Naive thymus-derived CD4-positive, alpha-beta T cell (primary cell): ENCODE measurements around the gene GATA2. TPM values are rescaled to one million over a fixed set of nuclear protein-coding genes. Genes with fewer than 3 reads are reported as not detected.

Experiments used
- ATAC-seq: fragments of 150-1000 bp; cut with Tn5 transposase; 2 replicates; pipeline ENCODE4 v1.10.0; 2021; ENCODE audit warnings: mild to moderate bottlenecking, moderate library complexity
- CTCF ChIA-PET: fragments of 350-600 bp; sonication (Branson Sonifier 250); formaldehyde crosslinking; loops from one replicate; lab custom pipeline; 2021; ENCODE audit warnings: antibody characterized with exemption; lab: Charles Lee
- POLR2A ChIA-PET: fragments of 350-600 bp; sonication (Branson Sonifier 250); formaldehyde crosslinking; loops from one replicate; lab custom pipeline; 2021; ENCODE audit warnings: antibody characterized with exemption, inconsistent platforms; lab: Charles Lee
- DNase-seq, 9 donors: peaks; one replicate each; pipeline versions ENCODE4 v3.0.0 to v3.0.0-alpha.2; 2020 to 2022; ENCODE audit warnings: mixed read lengths in 1 of 9
- H3K27ac ChIP-seq: one replicate; pipeline ENCODE4 v1.7.0; 2013; ENCODE audit warnings: mild to moderate bottlenecking, low read depth, low read length, moderate library complexity
- H3K27me3 ChIP-seq, 2 donors: one replicate each; pipeline ENCODE4 v1.7.0; 2013; ENCODE audit warnings: low read length in 2 of 2, mild to moderate bottlenecking in 2 of 2, moderate library complexity in 2 of 2; ENCODE audit not compliant: control insufficient read depth in 2 of 2, insufficient read depth in 2 of 2
- H3K36me3 ChIP-seq, 3 experiments: 1 replicate in 2 of 3; 2 replicates in 1 of 3; pipeline ENCODE4 v1.7.0; 2013; ENCODE audit warnings: low read length in 3 of 3, mild to moderate bottlenecking in 3 of 3, moderate library complexity in 1 of 3; ENCODE audit not compliant: insufficient read depth in 3 of 3, control insufficient read depth in 2 of 3
- H3K4me1 ChIP-seq, 2 donors: one replicate each; pipeline ENCODE4 v1.7.0; 2013; ENCODE audit warnings: low read length in 2 of 2, mild to moderate bottlenecking in 2 of 2, moderate library complexity in 1 of 2; ENCODE audit not compliant: control insufficient read depth in 2 of 2, insufficient read depth in 2 of 2
- H3K4me3 ChIP-seq: 2 replicates; pipeline ENCODE4 v1.7.0; 2013; ENCODE audit warnings: mild to moderate bottlenecking, low read length
- H3K9me3 ChIP-seq, 3 experiments: 1 replicate in 2 of 3; 2 replicates in 1 of 3; pipeline ENCODE4 v1.7.0; 2013; ENCODE audit warnings: low read length in 3 of 3; ENCODE audit not compliant: control insufficient read depth in 2 of 3
- H3K27ac Mint-ChIP-seq, 9 donors: one replicate each; pipeline ENCODE4 v1.8.0; 2020 to 2022; ENCODE audit warnings: mixed read lengths in 9 of 9, mild to moderate bottlenecking in 8 of 9, moderate library complexity in 5 of 9, inconsistent platforms in 2 of 9
- H3K27me3 Mint-ChIP-seq, 5 donors: one replicate each; pipeline ENCODE4 v1.8.0; 2021 to 2022; ENCODE audit warnings: mixed read lengths in 5 of 5, mild to moderate bottlenecking in 1 of 5
- H3K36me3 Mint-ChIP-seq, 5 donors: one replicate each; pipeline ENCODE4 v1.8.0; 2020 to 2022; ENCODE audit warnings: mixed read lengths in 5 of 5, mild to moderate bottlenecking in 3 of 5, inconsistent platforms in 1 of 5
- H3K4me1 Mint-ChIP-seq, 7 donors: one replicate each; pipeline ENCODE4 v1.8.0; 2020 to 2022; ENCODE audit warnings: mixed read lengths in 7 of 7, mild to moderate bottlenecking in 3 of 7, inconsistent platforms in 1 of 7
- H3K4me3 Mint-ChIP-seq, 10 donors: one replicate each; pipeline ENCODE4 v1.8.0; 2020 to 2022; ENCODE audit warnings: mild to moderate bottlenecking in 10 of 10, mixed read lengths in 10 of 10, moderate library complexity in 6 of 10, inconsistent platforms in 2 of 10
- H3K9me3 Mint-ChIP-seq, 11 donors: one replicate each; pipeline ENCODE4 v1.8.0; 2020 to 2022; ENCODE audit warnings: mixed read lengths in 11 of 11, mild to moderate bottlenecking in 4 of 11, inconsistent platforms in 1 of 11, moderate library complexity in 1 of 11
- intact Hi-C, 2 donors: fragments of 100-400 bp; cut with micrococcal nuclease; formaldehyde crosslinking; loops; one replicate each; pipeline ENCODE4 v1.15.1; 2023
- polyA plus RNA-seq, 2 donors: library from polyadenylated mRNA; unstranded; fragments of 300-500 nt; fragmentation: Illumina TruSeq; gene quantifications; one replicate each; pipeline ENCODE4 v1.2.3, GENCODE V29; 2021
- total RNA-seq, 6 experiments: library from RNA in 5 of 6; stranded (reverse) in 5 of 6; gene quantifications; 1 replicate in 5 of 6; 2 replicates in 1 of 6; pipeline ENCODE4 v1.2.3 and lab custom pipeline; 2021 to 2026

GATA2 gene
- total and polyA plus RNA-seq, 7 experiments from 2014 or later: 0.30 to 70.9 (median 14.0) TPM; not detected in 4

DNA sequence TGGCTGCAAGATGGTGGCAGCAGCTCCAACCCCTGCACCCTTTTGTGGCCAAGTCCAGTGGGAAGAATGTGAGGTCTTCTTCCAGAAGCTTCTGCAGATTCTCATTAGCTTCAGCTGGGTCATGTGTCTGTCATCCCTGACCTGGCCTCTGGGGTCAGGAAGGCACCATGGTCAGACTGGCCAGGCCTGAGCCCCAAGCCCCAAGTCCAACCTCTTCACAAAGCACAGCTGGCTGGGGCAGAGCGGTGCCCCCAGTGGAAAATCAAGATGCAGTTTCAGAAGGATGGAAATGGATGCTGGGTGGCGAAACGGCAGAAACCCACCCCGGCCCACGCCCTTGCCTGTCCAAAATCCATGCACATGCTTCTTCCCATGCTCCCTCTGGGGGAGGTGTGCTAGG is 15.9 kb upstream of the GATA2 start:
- peaks cover 0 to 10% (median 6%) of the 10 kb centered on the region in 11 donors for H3K9me3 Mint-ChIP-seq

GRCh38 chr3:128506754-128507153 is 13.8 kb upstream of the GATA2 start:
- H3K27me3 ChIP-seq: peaks cover 0 to 3% of the 10 kb centered on the region in 2 donors
- H3K4me1 ChIP-seq: no peaks in the 10 kb centered on the region
- peaks cover 19 to 53% (median 26%) of the 10 kb centered on the region in 5 donors for H3K27me3 Mint-ChIP-seq
- no peaks in the 10 kb centered on the region for H3K9me3 ChIP-seq
- DNase-seq (no peak), ATAC-seq (no peak)
- peaks cover 0 to 3% (median 0%) of the 10 kb centered on the region in 11 donors for H3K9me3 Mint-ChIP-seq
- no peaks in the 10 kb centered on the region for H3K36me3 ChIP-seq
- no peak overlapping the region for H3K27ac Mint-ChIP-seq
- H3K4me3 ChIP-seq: no peak overlapping the region
- H3K27ac ChIP-seq: no peak overlapping the region
- ChIA-PET CTCF (interaction anchor here (1.5 kb wide), 1 partner anchor 12 kb away, joined by 5 read pairs; no protein-coding TSS in a partner anchor), POLR2A (no interaction called here)
- intact Hi-C loops: no loop called here
- no peaks in the 10 kb centered on the region for H3K4me1 Mint-ChIP-seq
- H3K4me3 Mint-ChIP-seq: no peak overlapping the region
- peaks cover 0 to 4% (median 0%) of the 10 kb centered on the region in 5 donors for H3K36me3 Mint-ChIP-seq

More for the DNA sequence above, 15.9 kb upstream of the GATA2 start:
- H3K27me3 Mint-ChIP-seq: peaks cover 22 to 53% (median 34%) of the 10 kb centered on the region in 5 donors
- no peaks in the 10 kb centered on the region for H3K9me3 ChIP-seq
- no peaks in the 10 kb centered on the region for H3K4me1 Mint-ChIP-seq
- no peak overlapping the region for H3K27ac Mint-ChIP-seq
- ChIA-PET CTCF (interaction anchor here (1.3 kb wide), 1 partner anchor 414 kb away, joined by 3 read pairs; no protein-coding TSS in a partner anchor), POLR2A (no interaction called here)
- intact Hi-C loops: no loop called here
- H3K4me3 ChIP-seq: no peak overlapping the region
- H3K27ac ChIP-seq: no peak overlapping the region
- H3K4me1 ChIP-seq: no peaks in the 10 kb centered on the region
- ATAC-seq: no peak
- no peak overlapping the region for H3K4me3 Mint-ChIP-seq
- no peak for DNase-seq
- no peaks in the 10 kb centered on the region for H3K36me3 ChIP-seq
- H3K36me3 Mint-ChIP-seq: peaks cover 0 to 4% (median 0%) of the 10 kb centered on the region in 5 donors
- H3K27me3 ChIP-seq: peaks cover 0 to 3% of the 10 kb centered on the region in 2 donors

- Histone ChIP-seq H3K36me3 (no peaks in the 10 kb centered on the region), H3K9me3 (no peaks in the 10 kb centered on the region), H3K4me1 (no peaks in the 10 kb centered on the region), H3K27me3 (peaks cover 0 to 3% of the 10 kb centered on the region in 2 donors), H3K27ac (no peak overlapping the region), H3K4me3 (no peak overlapping the region)
- Mint-ChIP-seq H3K36me3 (peaks cover 0 to 4% (median 0%) of the 10 kb centered on the region in 5 donors), H3K27ac (no peak overlapping the region), H3K4me3 (no peak overlapping the region), H3K27me3 (peaks cover 23 to 53% (median 32%) of the 10 kb centered on the region in 5 donors), H3K9me3 (peaks cover 0 to 3% (median 0%) of the 10 kb centered on the region in 11 donors), H3K4me1 (no peaks in the 10 kb centered on the region)
- DNase-seq: no peak
- ChIA-PET POLR2A (no interaction called here), CTCF (interaction anchor here (0.8 to 1.5 kb wide), 2 partner anchors 8 to 11 kb away, joined by 3 to 5 read pairs; no protein-coding TSS in a partner anchor)
- no peak for ATAC-seq
- intact Hi-C loops: no loop called here
Measured at GRCh38 chr3:128505771-128506170, 12.8 kb upstream of the GATA2 start.

DNA sequence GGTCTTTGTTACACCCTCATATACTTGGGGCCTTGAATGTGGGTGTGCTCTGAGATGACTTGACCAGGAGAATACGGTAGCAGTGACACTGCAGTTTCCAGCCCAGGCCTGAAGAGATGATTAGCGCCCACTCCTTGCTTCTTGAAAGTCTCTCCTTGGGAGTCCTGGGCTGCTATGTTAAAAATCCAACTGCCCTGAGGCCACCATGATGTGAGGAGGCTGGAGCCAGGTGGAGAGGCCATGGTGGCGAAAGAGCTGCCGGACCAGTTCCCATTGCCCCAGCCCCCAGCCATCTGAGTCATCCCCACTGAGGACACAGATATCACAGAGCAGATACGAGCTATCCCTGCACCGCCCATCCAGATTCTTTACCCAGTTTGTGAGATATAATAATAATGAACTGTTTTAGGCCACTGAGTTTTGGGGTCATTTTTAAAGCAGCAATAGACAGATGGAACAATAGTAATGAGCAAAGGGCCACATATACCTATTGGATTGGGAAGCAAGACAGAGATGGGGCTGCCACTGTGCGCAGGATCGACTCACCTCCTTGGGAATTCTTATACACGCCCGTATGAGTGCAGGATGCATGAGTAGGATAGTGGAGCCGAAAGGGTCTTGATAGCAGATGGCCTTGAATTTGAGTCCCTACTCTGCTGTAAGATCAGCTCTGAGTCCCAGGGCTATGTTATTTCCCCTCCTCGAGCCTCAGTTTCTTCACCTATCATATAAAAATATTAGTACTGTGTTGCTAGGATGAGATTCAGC is 12.1 kb upstream of the GATA2 start:
- Histone ChIP-seq H3K36me3 (no peaks in the 10 kb centered on the region), H3K4me1 (no peaks in the 10 kb centered on the region), H3K27me3 (peaks cover 0 to 3% of the 10 kb centered on the region in 2 donors), H3K9me3 (no peaks in the 10 kb centered on the region), H3K4me3 (no peak overlapping the region), H3K27ac (no peak overlapping the region)
- POLR2A ChIA-PET: no interaction called here
- no peak for ATAC-seq
- Mint-ChIP-seq H3K9me3 (peaks cover 0 to 3% (median 0%) of the 10 kb centered on the region in 11 donors), H3K27me3 (peaks cover 26 to 53% (median 33%) of the 10 kb centered on the region in 5 donors), H3K27ac (no peak overlapping the region), H3K4me1 (no peaks in the 10 kb centered on the region), H3K4me3 (no peak overlapping the region), H3K36me3 (peaks cover 0 to 4% (median 0%) of the 10 kb centered on the region in 5 donors)
- no peak for DNase-seq
- intact Hi-C loops: no loop called here
- CTCF ChIA-PET: interaction anchor here (0.8 kb wide), 1 partner anchor 8 kb away, joined by 3 read pairs; no protein-coding TSS in a partner anchor

GRCh38 chr3:128504533-128504915 is 11.5 kb upstream of the GATA2 start:
- Mint-ChIP-seq H3K4me3 (no peak overlapping the region), H3K27ac (no peak overlapping the region), H3K27me3 (peaks cover 27 to 56% (median 34%) of the 10 kb centered on the region in 5 donors), H3K4me1 (no peaks in the 10 kb centered on the region), H3K9me3 (peaks cover 0 to 3% (median 0%) of the 10 kb centered on the region in 11 donors), H3K36me3 (peaks cover 0 to 4% (median 0%) of the 10 kb centered on the region in 5 donors)
- no peaks in the 10 kb centered on the region for H3K4me1 ChIP-seq
- H3K4me3 ChIP-seq: no peak overlapping the region
- H3K36me3 ChIP-seq: no peaks in the 10 kb centered on the region
- no peaks in the 10 kb centered on the region for H3K27me3 ChIP-seq
- ChIA-PET CTCF (no interaction called here), POLR2A (no interaction called here)
- no peak for ATAC-seq
- H3K9me3 ChIP-seq: no peaks in the 10 kb centered on the region
- intact Hi-C loops: no loop called here
- H3K27ac ChIP-seq: no peak overlapping the region
- DNase-seq: no peak

GRCh38 chr3:128503751-128504532 is 10.9 kb upstream of the GATA2 start:
- Mint-ChIP-seq H3K36me3 (no peaks in the 10 kb centered on the region), H3K4me3 (no peak overlapping the region), H3K27ac (no peak overlapping the region), H3K9me3 (peaks cover 0 to 3% (median 0%) of the 10 kb centered on the region in 11 donors), H3K4me1 (no peaks in the 10 kb centered on the region), H3K27me3 (peaks cover 22 to 55% (median 29%) of the 10 kb centered on the region in 5 donors)
- Histone ChIP-seq H3K4me1 (no peaks in the 10 kb centered on the region), H3K9me3 (no peaks in the 10 kb centered on the region), H3K4me3 (no peak overlapping the region), H3K27me3 (no peaks in the 10 kb centered on the region), H3K36me3 (no peaks in the 10 kb centered on the region), H3K27ac (no peak overlapping the region)
- ChIA-PET POLR2A (no interaction called here), CTCF (interaction anchor here (0.7 kb wide), 1 partner anchor 170 kb away, joined by 4 read pairs; no protein-coding TSS in a partner anchor)
- intact Hi-C loops: no loop called here
- no peak for ATAC-seq
- DNase-seq: no peak
